Activated T-helper 17 cell treated with anti-CD3 and anti-CD28 coated beads, Interleukin-2, amount 50 U/mL, for 72 hours (primary cell): ENCODE results near the gene LSM7. TPM values are rescaled to one million over a fixed set of nuclear protein-coding genes. Genes with fewer than 3 reads are reported as not detected.

ENCODE experiments used
- ATAC-seq: fragments of 150-1000 bp; cut with Tn5 transposase; replicated peaks from 2 replicates; pipeline ENCODE4 v1.10.0; 2021; ENCODE audit warnings: mild to moderate bottlenecking, moderate library complexity
- H3K27ac Mint-ChIP-seq: one replicate; pipeline ENCODE4 v1.8.0; 2022; ENCODE audit warnings: mixed read lengths
- H3K27me3 Mint-ChIP-seq: one replicate; pipeline ENCODE4 v1.8.0; 2022; ENCODE audit warnings: mixed read lengths
- H3K36me3 Mint-ChIP-seq: one replicate; pipeline ENCODE4 v1.8.0; 2022; ENCODE audit warnings: low read depth, mild to moderate bottlenecking, mixed read lengths
- H3K4me1 Mint-ChIP-seq: one replicate; pipeline ENCODE4 v1.8.0; 2022; ENCODE audit warnings: mixed read lengths
- H3K4me3 Mint-ChIP-seq: one replicate; pipeline ENCODE4 v1.8.0; 2022; ENCODE audit warnings: mild to moderate bottlenecking, mixed read lengths
- H3K9me3 Mint-ChIP-seq: one replicate; pipeline ENCODE4 v1.8.0; 2022; ENCODE audit warnings: mixed read lengths
- total RNA-seq, 2 donors: library from RNA; stranded (reverse); gene quantifications; one replicate each; pipeline ENCODE4 v1.2.3, GENCODE V29; 2022

LSM7 gene
- total RNA-seq, 2 donors from 2014 or later = 96.2 to 140 TPM

DNA sequence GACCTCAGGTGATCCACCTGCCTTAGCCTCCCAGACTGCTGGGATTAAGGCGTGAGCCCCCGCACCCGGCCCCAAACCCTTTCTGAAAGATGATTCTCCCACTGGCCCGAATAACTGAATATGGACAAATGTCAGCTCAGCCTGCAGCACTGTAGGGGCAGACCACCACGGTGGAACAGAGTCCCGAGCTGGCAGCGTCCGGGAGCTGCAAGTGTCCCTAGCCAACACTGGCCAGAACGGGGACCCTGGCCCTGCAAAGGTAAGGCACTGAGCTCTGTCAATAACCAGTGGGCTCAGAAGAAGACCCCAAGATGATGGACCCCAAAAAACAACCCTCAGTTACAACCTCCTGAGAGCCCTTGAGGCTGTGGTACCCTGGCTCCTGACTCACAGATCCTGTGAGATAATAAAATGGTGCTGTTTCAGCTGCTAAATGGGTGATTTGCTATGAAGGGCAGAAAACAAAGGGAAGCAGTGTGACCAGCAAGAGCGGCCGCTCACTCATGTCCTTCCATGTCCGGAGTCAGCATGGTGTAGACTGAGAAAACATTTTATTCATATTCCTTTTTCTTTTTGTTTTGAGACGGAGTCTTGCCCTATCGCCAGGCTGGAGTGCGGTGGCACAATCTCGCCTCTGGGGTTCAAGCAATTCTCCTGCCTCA, 1.6 kb downstream of the LSM7 start:
- H3K4me3 Mint-ChIP-seq = peak overlapping the region; percentile 97
- H3K27me3 Mint-ChIP-seq = no peaks in the 10 kb centered on the region
- no peaks in the 10 kb centered on the region for H3K9me3 Mint-ChIP-seq
- peak overlapping the region; percentile 97 for H3K27ac Mint-ChIP-seq
- no peak for ATAC-seq
- H3K4me1 Mint-ChIP-seq = peaks cover 24% of the 10 kb centered on the region
- peaks cover 65% of the 10 kb centered on the region for H3K36me3 Mint-ChIP-seq

GRCh38 chr19:2325281-2326046, 2.9 kb downstream of the LSM7 start:
- no peaks in the 10 kb centered on the region for H3K27me3 Mint-ChIP-seq
- H3K4me1 Mint-ChIP-seq = peaks cover 24% of the 10 kb centered on the region
- peak overlapping the region; percentile 68 for H3K27ac Mint-ChIP-seq

DNA sequence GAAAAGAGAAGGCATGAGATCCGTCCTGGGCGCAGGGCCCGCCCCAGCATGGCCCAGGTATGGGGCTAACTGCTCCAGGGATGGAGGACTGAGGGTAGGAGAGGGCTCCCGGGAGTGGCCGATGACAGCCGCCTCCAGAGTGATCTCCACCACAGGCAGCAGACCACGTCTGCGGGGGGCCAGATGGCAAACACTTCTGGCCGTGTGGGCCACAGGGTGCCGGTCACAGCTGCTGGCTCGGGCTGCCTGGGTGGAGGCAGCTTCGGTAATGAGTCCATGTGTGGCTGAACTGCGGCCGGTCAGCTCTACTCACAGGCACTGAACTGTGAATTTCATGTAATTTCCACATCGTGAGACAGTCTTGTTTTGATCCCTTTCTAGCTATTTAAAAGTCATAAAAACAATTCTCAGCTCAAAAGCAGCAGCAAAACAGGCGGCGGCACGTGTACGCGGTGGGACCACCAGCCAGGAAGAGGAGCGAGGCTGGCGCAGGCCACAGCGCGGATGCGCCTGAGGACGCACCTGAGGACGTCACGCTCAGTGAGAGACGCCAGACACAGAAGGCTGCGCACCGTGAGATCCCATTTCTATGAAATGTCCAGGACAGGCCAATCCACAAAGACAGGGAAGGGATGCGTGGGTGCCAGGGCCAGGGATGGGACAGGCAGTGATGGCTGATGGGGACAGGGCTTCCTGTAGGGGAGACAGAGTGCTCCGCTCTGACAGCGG, 4.0 kb downstream of the LSM7 start:
- Mint-ChIP-seq H3K36me3 (peaks cover 66% of the 10 kb centered on the region), H3K27me3 (no peaks in the 10 kb centered on the region), H3K9me3 (no peaks in the 10 kb centered on the region), H3K27ac (no peak overlapping the region), H3K4me1 (peaks cover 14% of the 10 kb centered on the region), H3K4me3 (no peak overlapping the region)
- no peak for ATAC-seq

More at GRCh38 chr19:2325281-2326046, 2.9 kb downstream of the LSM7 start:
- Mint-ChIP-seq H3K4me3 (peak overlapping the region; percentile 97), H3K9me3 (no peaks in the 10 kb centered on the region), H3K36me3 (peaks cover 66% of the 10 kb centered on the region)
- no peak for ATAC-seq

DNA sequence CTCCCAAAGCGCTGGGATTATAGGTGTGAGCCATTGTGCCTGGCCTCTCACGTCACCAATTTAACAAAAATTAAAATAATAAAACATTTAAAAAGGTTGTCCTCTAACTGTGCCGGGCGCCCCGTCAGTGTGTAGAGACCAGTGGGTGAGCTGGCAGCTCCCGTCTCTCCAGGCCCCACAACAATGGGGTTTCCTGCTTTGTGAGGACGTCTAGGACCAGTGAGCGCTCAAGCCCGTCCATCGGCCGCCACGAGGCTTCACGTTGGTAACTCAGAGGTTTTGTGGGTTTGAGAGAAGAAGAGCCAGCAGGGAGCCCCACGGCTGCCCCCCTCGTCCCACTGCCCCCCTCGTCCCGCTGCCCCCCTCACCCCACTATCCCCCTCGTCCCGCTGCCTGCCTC, 4.7 kb downstream of the LSM7 start:
- H3K27ac Mint-ChIP-seq = no peak overlapping the region
- H3K9me3 Mint-ChIP-seq = no peaks in the 10 kb centered on the region
- no peak for ATAC-seq

GRCh38 chr19:2321565-2322283, 6.7 kb downstream of the LSM7 start:
- H3K4me1 Mint-ChIP-seq = peaks cover 5% of the 10 kb centered on the region
- H3K36me3 Mint-ChIP-seq = peaks cover 47% of the 10 kb centered on the region
- no peak overlapping the region for H3K4me3 Mint-ChIP-seq
- no peak overlapping the region for H3K27ac Mint-ChIP-seq
- ATAC-seq = no peak
- H3K9me3 Mint-ChIP-seq = no peaks in the 10 kb centered on the region
- no peaks in the 10 kb centered on the region for H3K27me3 Mint-ChIP-seq

More for the DNA sequence above, 4.7 kb downstream of the LSM7 start:
- Mint-ChIP-seq H3K27me3 (no peaks in the 10 kb centered on the region), H3K4me3 (no peak overlapping the region), H3K36me3 (peaks cover 66% of the 10 kb centered on the region), H3K4me1 (peaks cover 11% of the 10 kb centered on the region)

- ATAC-seq = no peak
- no peak overlapping the region for H3K4me3 Mint-ChIP-seq
Measured at GRCh38 chr19:2320939-2321338, 7.4 kb downstream of the LSM7 start.

DNA sequence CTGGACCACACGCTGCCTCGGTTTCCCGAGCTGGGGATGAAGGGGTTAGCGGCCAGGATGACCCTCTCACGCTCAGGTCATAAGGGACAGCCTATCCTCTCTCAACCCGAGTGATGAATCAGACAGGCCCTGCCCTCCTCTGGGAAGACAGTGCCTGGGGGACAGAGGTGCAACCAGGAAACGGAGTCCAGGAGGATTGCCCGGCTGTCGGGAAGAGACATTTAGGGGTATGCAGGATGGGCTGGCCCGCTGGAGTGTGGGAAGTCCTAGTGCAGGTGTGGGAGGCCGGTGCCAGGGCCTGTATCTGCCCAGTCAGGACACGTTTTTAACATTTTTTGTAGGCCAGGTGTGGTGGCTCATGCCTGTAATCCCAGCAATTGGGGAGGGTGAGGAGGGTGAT, 8.3 kb downstream of the LSM7 start:
- H3K4me3 Mint-ChIP-seq = no peak overlapping the region
- H3K4me1 Mint-ChIP-seq = no peaks in the 10 kb centered on the region
- H3K27ac Mint-ChIP-seq = no peak overlapping the region
- H3K27me3 Mint-ChIP-seq = peaks cover under 1% of the 10 kb centered on the region
- peaks cover 32% of the 10 kb centered on the region for H3K36me3 Mint-ChIP-seq
- H3K9me3 Mint-ChIP-seq = peaks cover under 1% of the 10 kb centered on the region
- no peak for ATAC-seq

More at GRCh38 chr19:2320939-2321338, 7.4 kb downstream of the LSM7 start:
- Mint-ChIP-seq H3K27me3 (no peaks in the 10 kb centered on the region), H3K36me3 (peaks cover 39% of the 10 kb centered on the region), H3K4me1 (peaks cover 2% of the 10 kb centered on the region), H3K9me3 (no peaks in the 10 kb centered on the region), H3K27ac (no peak overlapping the region)

DNA sequence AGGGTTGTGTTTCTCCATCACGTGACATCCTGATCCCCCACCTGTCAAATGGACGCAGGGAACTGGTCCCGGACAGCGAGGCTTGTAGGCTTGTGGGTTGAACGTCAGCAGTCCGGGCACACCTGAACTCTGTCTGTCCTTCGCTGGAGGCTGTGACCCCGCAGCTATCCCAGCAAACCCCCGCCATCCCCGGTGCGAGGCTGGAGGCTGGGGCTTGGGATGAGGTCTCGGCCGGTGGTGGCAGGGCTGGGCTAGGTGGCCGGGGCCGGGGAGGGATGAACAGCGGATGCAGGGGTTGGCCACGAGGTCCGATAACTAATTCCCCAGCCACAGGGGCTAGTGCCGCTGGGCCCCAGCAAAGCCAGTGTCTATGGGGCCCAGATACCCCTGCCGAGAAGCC, 8.8 kb downstream of the LSM7 start:
- no peaks in the 10 kb centered on the region for H3K4me1 Mint-ChIP-seq
- H3K9me3 Mint-ChIP-seq = peaks cover 5% of the 10 kb centered on the region
- peaks cover 5% of the 10 kb centered on the region for H3K27me3 Mint-ChIP-seq
- peaks cover 33% of the 10 kb centered on the region for H3K36me3 Mint-ChIP-seq
- no peak for ATAC-seq
- H3K27ac Mint-ChIP-seq = no peak overlapping the region
- no peak overlapping the region for H3K4me3 Mint-ChIP-seq

DNA sequence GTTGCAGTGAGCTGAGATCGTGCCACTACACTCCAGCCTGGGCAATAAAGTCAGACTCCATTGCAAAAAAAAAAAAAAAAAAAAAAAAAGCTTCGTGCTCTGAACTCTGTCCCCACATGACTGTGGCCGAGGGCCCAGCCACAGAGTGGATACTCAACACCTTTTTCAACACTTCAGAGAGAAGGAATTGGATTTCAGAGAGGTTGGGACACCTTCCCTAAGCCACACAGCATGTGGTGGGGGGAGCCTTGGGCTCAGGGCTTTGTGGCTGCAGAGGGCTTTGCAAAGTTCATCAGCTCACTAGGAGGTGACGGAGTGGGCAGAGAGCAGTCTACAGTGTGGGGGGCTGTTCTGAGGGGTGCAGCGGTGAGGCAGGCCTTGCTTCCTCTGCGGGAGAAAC, 9.5 kb downstream of the LSM7 start:
- Mint-ChIP-seq H3K27ac (no peak overlapping the region), H3K9me3 (peaks cover 5% of the 10 kb centered on the region), H3K4me1 (no peaks in the 10 kb centered on the region), H3K4me3 (no peak overlapping the region), H3K36me3 (peaks cover 27% of the 10 kb centered on the region), H3K27me3 (peaks cover 7% of the 10 kb centered on the region)
- no peak for ATAC-seq

- peaks cover 16% of the 10 kb centered on the region for H3K36me3 Mint-ChIP-seq
- peaks cover 10% of the 10 kb centered on the region for H3K27me3 Mint-ChIP-seq
- peaks cover 5% of the 10 kb centered on the region for H3K9me3 Mint-ChIP-seq
- H3K4me3 Mint-ChIP-seq = no peak overlapping the region
- ATAC-seq = no peak
- H3K4me1 Mint-ChIP-seq = no peaks in the 10 kb centered on the region
- H3K27ac Mint-ChIP-seq = no peak overlapping the region
Measured at GRCh38 chr19:2317756-2318155, 10.6 kb downstream of the LSM7 start.

- ATAC-seq = no peak
- no peak overlapping the region for H3K27ac Mint-ChIP-seq
- H3K4me1 Mint-ChIP-seq = no peaks in the 10 kb centered on the region
- no peak overlapping the region for H3K4me3 Mint-ChIP-seq
- peaks cover 12% of the 10 kb centered on the region for H3K36me3 Mint-ChIP-seq
- peaks cover 10% of the 10 kb centered on the region for H3K27me3 Mint-ChIP-seq
- peaks cover 5% of the 10 kb centered on the region for H3K9me3 Mint-ChIP-seq
Measured at GRCh38 chr19:2317300-2317699, 11.1 kb downstream of the LSM7 start.

DNA sequence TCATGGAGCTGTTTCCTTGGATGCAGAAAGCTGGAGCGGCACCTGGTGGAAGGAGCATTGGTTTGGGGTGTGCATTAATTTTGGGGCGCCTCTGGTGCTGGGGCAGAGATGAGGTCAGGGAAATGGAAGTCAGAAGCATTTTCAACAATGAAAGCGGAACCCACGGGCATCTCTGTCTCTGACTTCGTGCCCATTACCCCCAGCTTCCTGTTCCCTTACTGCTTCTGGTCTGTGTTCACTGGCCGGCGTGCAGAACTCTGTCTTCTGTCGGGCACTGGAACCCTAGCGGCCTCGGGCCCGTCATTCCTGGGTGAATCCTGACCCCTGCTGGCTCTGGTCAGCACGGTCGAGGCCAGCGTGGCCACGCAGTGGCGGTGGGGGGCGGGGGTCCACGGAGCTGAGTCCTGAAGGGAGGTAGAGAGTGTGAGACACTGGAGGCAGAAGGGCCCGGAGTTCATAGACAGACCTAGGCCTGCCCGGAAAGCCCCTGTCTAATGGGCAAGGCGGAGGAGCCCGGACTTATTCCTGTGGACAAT, 12.5 kb downstream of the LSM7 start:
- Mint-ChIP-seq H3K27me3 (peaks cover 10% of the 10 kb centered on the region), H3K4me1 (no peaks in the 10 kb centered on the region), H3K9me3 (peaks cover 5% of the 10 kb centered on the region), H3K27ac (no peak overlapping the region), H3K36me3 (peaks cover 6% of the 10 kb centered on the region), H3K4me3 (no peak overlapping the region)
- peak; percentile 39 for ATAC-seq

DNA sequence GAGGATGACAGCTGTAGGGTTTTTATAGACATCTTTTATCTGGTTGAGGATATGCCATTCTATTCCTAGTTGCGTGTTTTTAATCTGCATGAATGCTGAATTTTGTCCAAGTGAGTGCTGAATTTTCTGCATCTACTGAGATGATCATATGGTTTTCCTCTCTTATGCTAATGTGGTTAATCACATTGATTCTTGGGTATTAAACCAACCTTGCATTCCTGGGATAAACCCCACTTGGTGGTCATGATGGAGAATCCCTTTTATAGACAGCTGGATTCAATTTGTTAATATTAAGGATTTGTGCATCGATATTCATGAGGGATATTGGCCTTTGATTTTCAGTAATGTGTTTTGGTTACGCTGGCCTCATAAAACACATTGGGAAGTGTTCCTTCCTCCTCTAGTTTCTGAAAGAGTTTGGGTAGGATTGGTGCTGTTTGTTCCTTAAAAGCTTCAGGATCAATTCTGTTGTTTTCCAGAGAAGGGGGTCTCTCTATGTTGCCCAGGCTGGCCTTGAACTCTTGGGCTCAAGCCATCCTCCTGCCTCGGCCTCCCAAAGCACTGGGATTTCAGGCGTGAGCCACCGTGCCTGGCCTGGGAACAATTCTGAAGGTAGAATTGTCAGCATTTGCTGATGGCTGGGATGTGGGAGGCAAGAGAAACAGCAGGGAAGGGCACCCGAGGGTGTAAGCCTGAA, 13.1 kb downstream of the LSM7 start:
- H3K4me1 Mint-ChIP-seq = no peaks in the 10 kb centered on the region
- peaks cover 5% of the 10 kb centered on the region for H3K9me3 Mint-ChIP-seq
- no peak for ATAC-seq
- peaks cover 6% of the 10 kb centered on the region for H3K36me3 Mint-ChIP-seq
- H3K27me3 Mint-ChIP-seq = peaks cover 10% of the 10 kb centered on the region
- no peak overlapping the region for H3K4me3 Mint-ChIP-seq
- no peak overlapping the region for H3K27ac Mint-ChIP-seq
